HG02973 (cell line): ENCODE results near the gene MEIKIN.
"Not testable (repeated sequence)": the region's sequence is repeated elsewhere in the genome, so short reads cannot be mapped to it uniquely, and the experiment has no call there.

Source experiments
- ATAC-seq: cut with Tn5 transposase; IDR thresholded peaks from one replicate; pipeline ENCODE4 v1.9.1; 2021; ENCODE audit warnings: moderate library complexity; ENCODE audit not compliant: unreplicated experiment

Gene MEIKIN

GRCh38 chr5:131914472-131914871 lies 31.0 kb downstream of the MEIKIN start:
- ATAC-seq: no peak

- ATAC-seq: no peak
Measured at GRCh38 chr5:131913603-131914002, 31.9 kb downstream of the MEIKIN start.

GRCh38 chr5:131906668-131907067 lies 38.8 kb downstream of the MEIKIN start:
- no peak for ATAC-seq

- not testable (repeated sequence) for ATAC-seq
Measured at GRCh38 chr5:131902266-131902665, 43.2 kb downstream of the MEIKIN start.

GRCh38 chr5:131899686-131900085 lies 45.8 kb downstream of the MEIKIN start:
- no peak for ATAC-seq

GRCh38 chr5:131883984-131884383 lies 61.5 kb downstream of the MEIKIN start:
- ATAC-seq: no peak

GRCh38 chr5:131879705-131880104 lies 65.8 kb downstream of the MEIKIN start:
- no peak for ATAC-seq

- no peak for ATAC-seq
Measured at GRCh38 chr5:131877873-131878272, 67.6 kb downstream of the MEIKIN start.

- not testable (repeated sequence) for ATAC-seq
Measured at GRCh38 chr5:131871251-131871650, 74.2 kb downstream of the MEIKIN start.

- ATAC-seq: no peak
Measured at GRCh38 chr5:131867524-131867923, 77.9 kb downstream of the MEIKIN start.

- no peak for ATAC-seq
Measured at GRCh38 chr5:131863700-131864099, 81.8 kb downstream of the MEIKIN start.

GRCh38 chr5:131857388-131857787 lies 88.1 kb downstream of the MEIKIN start:
- ATAC-seq: no peak

GRCh38 chr5:131855452-131855851 lies 90.0 kb downstream of the MEIKIN start:
- no peak for ATAC-seq

GRCh38 chr5:131854134-131854533 lies 91.3 kb downstream of the MEIKIN start:
- ATAC-seq: peak; percentile 91

GRCh38 chr5:131848662-131849061 lies 96.8 kb downstream of the MEIKIN start:
- ATAC-seq: no peak

GRCh38 chr5:131846536-131846935 lies 98.9 kb downstream of the MEIKIN start:
- no peak for ATAC-seq

GRCh38 chr5:131845828-131846227 lies 99.6 kb downstream of the MEIKIN start:
- no peak for ATAC-seq

GRCh38 chr5:131842971-131843370 lies 102.5 kb downstream of the MEIKIN start:
- ATAC-seq: not testable (repeated sequence)

GRCh38 chr5:131832702-131833101 lies 112.8 kb downstream of the MEIKIN start:
- ATAC-seq: not testable (repeated sequence)

GRCh38 chr5:131825404-131826013 lies 120.0 kb downstream of the MEIKIN start:
- ATAC-seq: peak; percentile 65

GRCh38 chr5:131824631-131825030 lies 120.8 kb downstream of the MEIKIN start:
- ATAC-seq: no peak

GRCh38 chr5:131821221-131821620 lies 124.2 kb downstream of the MEIKIN start:
- ATAC-seq: no peak

GRCh38 chr5:131818001-131818724 lies 127.3 kb downstream of the MEIKIN start:
- ATAC-seq: no peak
